GM12801 (cell line): Measurements from ENCODE around the gene SBNO1.

ENCODE experiments used
- TF ChIP-seq, protein P1 (sequence below): IDR thresholded peaks from one replicate; pipeline ENCODE4 v1.5.1; 2011; ENCODE audit warnings: control low read depth; ENCODE audit not compliant: insufficient read length; ENCODE audit errors: extremely low read depth

Gene SBNO1

DNA sequence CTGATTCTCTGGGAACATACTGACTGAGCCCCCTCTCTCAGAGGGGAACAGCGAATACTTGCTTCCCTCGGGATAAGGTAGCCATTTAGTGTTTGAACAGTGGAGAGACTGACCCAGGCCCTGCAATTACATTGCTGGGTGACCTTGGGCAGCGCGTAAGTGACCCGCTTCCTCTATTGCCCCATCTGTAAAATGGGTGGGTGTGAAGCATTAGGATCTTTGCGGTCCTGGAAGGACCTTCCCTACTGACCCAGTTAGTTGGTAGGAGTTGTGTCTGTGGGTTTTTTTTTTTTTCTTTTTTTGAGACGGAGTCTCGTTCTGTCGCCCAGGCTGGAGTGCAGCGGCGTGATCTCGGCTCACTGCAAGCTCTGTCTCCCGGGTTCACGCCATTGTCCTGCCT lies 18.0 kb upstream of the SBNO1 start:
- TF ChIP-seq, protein P1, sequence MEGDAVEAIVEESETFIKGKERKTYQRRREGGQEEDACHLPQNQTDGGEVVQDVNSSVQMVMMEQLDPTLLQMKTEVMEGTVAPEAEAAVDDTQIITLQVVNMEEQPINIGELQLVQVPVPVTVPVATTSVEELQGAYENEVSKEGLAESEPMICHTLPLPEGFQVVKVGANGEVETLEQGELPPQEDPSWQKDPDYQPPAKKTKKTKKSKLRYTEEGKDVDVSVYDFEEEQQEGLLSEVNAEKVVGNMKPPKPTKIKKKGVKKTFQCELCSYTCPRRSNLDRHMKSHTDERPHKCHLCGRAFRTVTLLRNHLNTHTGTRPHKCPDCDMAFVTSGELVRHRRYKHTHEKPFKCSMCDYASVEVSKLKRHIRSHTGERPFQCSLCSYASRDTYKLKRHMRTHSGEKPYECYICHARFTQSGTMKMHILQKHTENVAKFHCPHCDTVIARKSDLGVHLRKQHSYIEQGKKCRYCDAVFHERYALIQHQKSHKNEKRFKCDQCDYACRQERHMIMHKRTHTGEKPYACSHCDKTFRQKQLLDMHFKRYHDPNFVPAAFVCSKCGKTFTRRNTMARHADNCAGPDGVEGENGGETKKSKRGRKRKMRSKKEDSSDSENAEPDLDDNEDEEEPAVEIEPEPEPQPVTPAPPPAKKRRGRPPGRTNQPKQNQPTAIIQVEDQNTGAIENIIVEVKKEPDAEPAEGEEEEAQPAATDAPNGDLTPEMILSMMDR = no peak

GRCh38 chr12:123379391-123379790 lies 14.7 kb upstream of the SBNO1 start:
- TF ChIP-seq, protein P1 = no peak

- TF ChIP-seq, protein P1 = no peak
Observed at GRCh38 chr12:123369229-123369628, 4.6 kb upstream of the SBNO1 start.

DNA sequence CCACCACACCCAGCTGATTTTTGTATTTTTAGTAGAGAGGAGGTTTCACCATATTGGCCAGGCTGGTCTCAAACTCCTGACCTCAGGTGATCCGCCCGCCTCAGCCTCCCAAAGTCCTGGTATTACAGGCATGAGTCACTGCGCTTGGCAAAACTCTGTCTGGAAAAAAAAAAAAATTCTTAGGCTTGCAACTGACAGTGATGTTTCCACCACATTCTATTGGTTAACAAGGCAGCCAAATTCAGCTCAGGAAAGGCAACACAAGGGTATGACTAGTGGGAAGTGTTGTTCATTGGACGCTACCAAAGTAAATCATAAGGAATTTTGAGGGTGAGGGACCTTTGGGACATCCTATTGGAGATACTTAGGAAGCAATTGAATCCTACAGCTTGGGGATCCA lies 2.9 kb upstream of the SBNO1 start:
- TF ChIP-seq, protein P1 = no peak

GRCh38 chr12:123365025-123365917 lies 624 bp upstream of the SBNO1 start:
- TF ChIP-seq, protein P1 = peak; percentile 68

DNA sequence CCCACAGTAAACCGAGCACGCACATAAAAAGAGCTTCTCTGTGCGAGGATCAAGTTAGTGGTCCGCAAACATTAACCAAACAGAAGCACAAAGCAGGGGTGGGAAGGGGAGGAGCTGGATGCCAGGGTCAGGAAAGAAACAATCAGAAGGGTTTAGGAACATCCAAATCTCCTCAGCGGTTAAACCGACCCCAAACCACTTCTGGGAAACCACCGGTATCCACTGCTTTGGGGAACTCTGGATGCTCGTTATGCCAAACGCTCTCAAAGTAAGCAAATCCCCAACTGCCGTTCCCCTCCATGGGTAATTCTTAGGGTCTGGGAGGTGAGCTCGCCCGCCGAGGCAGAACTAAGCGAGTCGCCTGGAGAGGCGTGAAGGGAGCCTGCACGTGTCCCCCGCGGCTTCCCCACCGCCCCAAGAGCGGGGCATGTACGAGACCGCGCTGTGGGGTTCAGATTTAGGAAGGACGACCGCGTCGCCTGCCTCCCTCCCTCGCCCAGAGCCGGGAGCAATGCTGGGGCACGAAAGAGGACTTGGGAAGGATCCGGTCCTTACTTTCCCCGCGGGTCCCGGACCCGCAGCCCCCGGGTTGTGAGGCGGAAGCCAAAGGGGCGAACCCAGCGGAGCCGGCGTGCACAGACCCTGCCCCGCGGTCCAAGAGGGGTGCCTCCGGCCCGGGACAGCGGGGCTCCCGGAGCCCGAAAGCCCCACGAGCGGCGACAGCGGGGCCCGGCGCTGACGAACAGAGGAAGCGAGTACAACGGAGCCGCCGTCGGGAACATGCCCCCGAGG lies 711 bp downstream of the SBNO1 start:
- TF ChIP-seq, protein P1 = no peak

GRCh38 chr12:123363390-123363739 lies 1.3 kb downstream of the SBNO1 start:
- TF ChIP-seq, protein P1 = no peak
